Osteoblast (primary cell): ENCODE data around the gene TMPRSS2. TPM values are rescaled to one million over a fixed set of nuclear protein-coding genes. Genes with fewer than 3 reads are reported as not detected.

Experiments used
- DNase-seq: peaks from one replicate; pipeline ENCODE4 v3.0.0; 2011; ENCODE audit warnings: low spot score, mixed read lengths; ENCODE audit not compliant: insufficient read length; ENCODE audit errors: missing footprints
- H2AFZ ChIP-seq: 2 replicates; pipeline ENCODE4 v1.6.0; 2011; ENCODE audit warnings: mild to moderate bottlenecking, low read length
- H3K27ac ChIP-seq: 2 replicates; pipeline ENCODE4 v1.5.1; 2011; ENCODE audit warnings: mild to moderate bottlenecking, low read depth, low read length, moderate library complexity
- H3K27me3 ChIP-seq: 2 replicates; pipeline ENCODE4 v1.6.0; 2012; ENCODE audit warnings: mild to moderate bottlenecking, control low read depth, inconsistent platforms, low read length, moderate library complexity; ENCODE audit not compliant: insufficient read depth
- H3K36me3 ChIP-seq: 2 replicates; pipeline ENCODE4 v1.5.1; 2011; ENCODE audit warnings: mild to moderate bottlenecking, low read length, control low read depth, moderate library complexity; ENCODE audit not compliant: insufficient read depth
- H3K4me1 ChIP-seq: 2 replicates; pipeline ENCODE4 v1.5.1; 2011; ENCODE audit warnings: mild to moderate bottlenecking, low read length, control low read depth, moderate library complexity; ENCODE audit not compliant: insufficient read depth
- H3K4me2 ChIP-seq: 2 replicates; pipeline ENCODE4 v1.6.0; 2011; ENCODE audit warnings: mild to moderate bottlenecking, low read length; ENCODE audit not compliant: insufficient read depth
- H3K4me3 ChIP-seq: fragments of 200-600 bp; sonication (generic); 3 replicates; pipeline ENCODE4 v1.5.1; 2012; ENCODE audit warnings: mild to moderate bottlenecking, low read length, inconsistent platforms; ENCODE audit not compliant: insufficient read depth
- H3K79me2 ChIP-seq: 2 replicates; pipeline ENCODE4 v1.6.0; 2012; ENCODE audit warnings: mild to moderate bottlenecking, low read length, control low read depth, inconsistent platforms; ENCODE audit not compliant: insufficient read depth
- H3K9me3 ChIP-seq: 2 replicates; pipeline ENCODE4 v1.5.1; 2011; ENCODE audit warnings: low read depth, low read length, control low read depth
- H4K20me1 ChIP-seq: 2 replicates; pipeline ENCODE4 v1.6.0; 2012; ENCODE audit warnings: mild to moderate bottlenecking, low read length, control low read depth; ENCODE audit not compliant: insufficient read depth
- CTCF ChIP-seq: IDR thresholded peaks from 2 replicates; pipeline ENCODE4 v1.5.1; 2011; ENCODE audit warnings: mild to moderate bottlenecking, low read depth, low read length, moderate library complexity; ENCODE audit errors: extremely low read depth
- total RNA-seq: library from RNA; depleted of rRNA; stranded (reverse); fragments of >200 nt; gene quantifications from 2 replicates; pipeline ENCODE4 v1.2.3, GENCODE V29; 2012

The TMPRSS2 gene
- total RNA-seq, 1 donor, result not detected

- DNase-seq, result no peak
- no peak for TF ChIP-seq CTCF
- no peaks in the 10 kb centered on the region for H3K4me1 ChIP-seq
- H3K27ac ChIP-seq, result no peak overlapping the region
- H4K20me1 ChIP-seq, result no peaks in the 10 kb centered on the region
- H3K4me2 ChIP-seq, result no peak overlapping the region
- no peaks in the 10 kb centered on the region for H3K36me3 ChIP-seq
- H3K27me3 ChIP-seq, result no peaks in the 10 kb centered on the region
- no peak overlapping the region for H2AFZ ChIP-seq
- H3K79me2 ChIP-seq, result no peaks in the 10 kb centered on the region
- H3K9me3 ChIP-seq, result no peaks in the 10 kb centered on the region
- no peak overlapping the region for H3K4me3 ChIP-seq
Observed at GRCh38 chr21:41453198-41453597, 54.8 kb downstream of the TMPRSS2 start.

- no peak overlapping the region for H2AFZ ChIP-seq
- no peaks in the 10 kb centered on the region for H3K27me3 ChIP-seq
- H3K79me2 ChIP-seq, result no peaks in the 10 kb centered on the region
- H3K36me3 ChIP-seq, result no peaks in the 10 kb centered on the region
- TF ChIP-seq CTCF, result no peak
- DNase-seq, result no peak
- H3K9me3 ChIP-seq, result no peaks in the 10 kb centered on the region
- no peak overlapping the region for H3K27ac ChIP-seq
- no peaks in the 10 kb centered on the region for H4K20me1 ChIP-seq
- H3K4me3 ChIP-seq, result no peak overlapping the region
- no peak overlapping the region for H3K4me2 ChIP-seq
- no peaks in the 10 kb centered on the region for H3K4me1 ChIP-seq
Observed at GRCh38 chr21:41451753-41452676, 55.9 kb downstream of the TMPRSS2 start.

- no peak for TF ChIP-seq CTCF
- H3K79me2 ChIP-seq, result no peaks in the 10 kb centered on the region
- H3K4me3 ChIP-seq, result no peak overlapping the region
- H3K27me3 ChIP-seq, result no peaks in the 10 kb centered on the region
- no peaks in the 10 kb centered on the region for H3K36me3 ChIP-seq
- no peak overlapping the region for H3K27ac ChIP-seq
- no peak overlapping the region for H2AFZ ChIP-seq
- no peak overlapping the region for H3K4me2 ChIP-seq
- no peak for DNase-seq
- H3K9me3 ChIP-seq, result no peaks in the 10 kb centered on the region
- no peaks in the 10 kb centered on the region for H4K20me1 ChIP-seq
- no peaks in the 10 kb centered on the region for H3K4me1 ChIP-seq
Observed at GRCh38 chr21:41449613-41450012, 58.3 kb downstream of the TMPRSS2 start.

- Histone ChIP-seq H3K27me3 (no peaks in the 10 kb centered on the region), H3K4me3 (no peak overlapping the region), H3K9me3 (no peaks in the 10 kb centered on the region), H3K79me2 (no peaks in the 10 kb centered on the region), H4K20me1 (no peaks in the 10 kb centered on the region), H3K4me1 (no peaks in the 10 kb centered on the region), H3K36me3 (no peaks in the 10 kb centered on the region), H2AFZ (no peak overlapping the region), H3K4me2 (no peak overlapping the region), H3K27ac (no peak overlapping the region)
- TF ChIP-seq CTCF, result no peak
- no peak for DNase-seq
Observed at GRCh38 chr21:41447356-41447755, 60.6 kb downstream of the TMPRSS2 start.
